PC-9 (cell line): ENCODE data around the gene TLK2. TPM values are rescaled to one million over a fixed set of nuclear protein-coding genes. Genes with fewer than 3 reads are reported as not detected.

ENCODE experiments used
- BruUV-seq: library from RNA; stranded (reverse); fragments of 400-500 nt; replicated peaks from 2 replicates; lab custom pipeline; 2021; lab: Mats Ljungman, UMichigan
- CTCF ChIA-PET: fragments of 300-600 bp; sonication (Branson Sonifier 250); formaldehyde crosslinking; loops from one replicate; lab custom pipeline; 2022; ENCODE audit warnings: antibody characterized with exemption; lab: Charles Lee
- POLR2A ChIA-PET: fragments of 300-600 bp; sonication (Branson Sonifier 250); formaldehyde crosslinking; loops from one replicate; lab custom pipeline; 2022; ENCODE audit warnings: antibody characterized with exemption; ENCODE audit not compliant: unreplicated experiment; lab: Charles Lee
- DNase-seq, 2 experiments: peaks; one replicate each; pipeline versions ENCODE4 v3.0.0 to v3.0.0-alpha.2; 2015 to 2022; ENCODE audit warnings: mixed read lengths in 1 of 2
- H2AFZ ChIP-seq: fragments of 200-600 bp; sonication (generic); 2 replicates; pipeline ENCODE4 v1.8.1; 2017; ENCODE audit warnings: antibody characterized with exemption
- H3F3A ChIP-seq: fragments of 200-600 bp; sonication (generic); 2 replicates; pipeline ENCODE4 v1.8.1; 2017; ENCODE audit warnings: antibody characterized with exemption, mild to moderate bottlenecking, low read depth; ENCODE audit not compliant: insufficient read depth
- H3K27ac ChIP-seq: fragments of 200-600 bp; sonication (generic); 2 replicates; pipeline ENCODE4 v1.6.1; 2016; ENCODE audit warnings: mixed run types
- H3K27me3 ChIP-seq: fragments of 200-600 bp; sonication (generic); 2 replicates; pipeline ENCODE4 v1.6.1; 2016; ENCODE audit warnings: low read depth, mixed run types; ENCODE audit not compliant: insufficient read depth
- H3K36me3 ChIP-seq: fragments of 200-600 bp; sonication (generic); 2 replicates; pipeline ENCODE4 v1.6.1; 2016; ENCODE audit warnings: low read depth, mixed run types
- H3K4me1 ChIP-seq: fragments of 200-600 bp; sonication (generic); replicated peaks from 2 replicates; pipeline ENCODE4 v1.6.1; 2016; ENCODE audit warnings: mixed run types; ENCODE audit not compliant: insufficient read depth
- H3K4me2 ChIP-seq: fragments of 200-600 bp; sonication (generic); 2 replicates; pipeline ENCODE4 v1.6.1; 2017; ENCODE audit warnings: mixed run types
- H3K4me3 ChIP-seq: fragments of 200-600 bp; sonication (generic); 2 replicates; pipeline ENCODE4 v1.6.1; 2016; ENCODE audit warnings: mixed run types
- H3K79me2 ChIP-seq: fragments of 200-600 bp; sonication (generic); 2 replicates; pipeline ENCODE4 v1.6.1; 2017; ENCODE audit warnings: low read depth, mixed run types
- H3K9me2 ChIP-seq: fragments of 200-600 bp; sonication (generic); 2 replicates; pipeline ENCODE4 v1.8.1; 2017; ENCODE audit warnings: mild to moderate bottlenecking; ENCODE audit not compliant: insufficient read depth
- H3K9me3 ChIP-seq: fragments of 200-600 bp; sonication (generic); 2 replicates; pipeline ENCODE4 v1.8.1; 2016; ENCODE audit warnings: low read depth; ENCODE audit not compliant: insufficient read depth
- H4K20me1 ChIP-seq: fragments of 200-600 bp; sonication (generic); 2 replicates; pipeline ENCODE4 v1.8.1; 2017; ENCODE audit not compliant: insufficient read depth
- CTCF ChIP-seq: fragments of 200-600 bp; sonication (generic); conservative IDR thresholded peaks from 2 replicates; pipeline ENCODE4 v1.6.1; 2017; ENCODE audit warnings: mixed run types, antibody characterized with exemption, mild to moderate bottlenecking, moderate library complexity
- EZH2 ChIP-seq: fragments of 200-600 bp; sonication (generic); IDR thresholded peaks from 2 replicates; pipeline ENCODE4 v1.8.0; 2017; ENCODE audit warnings: antibody characterized with exemption, low read depth
- intact Hi-C: fragments of 100-400 bp; cut with micrococcal nuclease; formaldehyde crosslinking; loops from one replicate; pipeline ENCODE4 v1.10.0; 2022; ENCODE audit not compliant: unreplicated experiment
- total RNA-seq: library from RNA; stranded (reverse); gene quantifications from 2 replicates; pipeline ENCODE4 v1.2.3, GENCODE V29; 2021

Gene TLK2
- total RNA-seq, 1 experiment from 2014 or later = 40.7 TPM

GRCh38 chr17:62576382-62576781 lies 97.8 kb downstream of the TLK2 start:
- no peaks in the 10 kb centered on the region for H3K9me2 ChIP-seq
- H3K4me1 ChIP-seq = no peaks in the 10 kb centered on the region
- intact Hi-C loops = no loop called here
- no peak for DNase-seq
- TF ChIP-seq CTCF (no peak), EZH2 (no peak)
- H3K27me3 ChIP-seq = no peaks in the 10 kb centered on the region
- H2AFZ ChIP-seq = no peak overlapping the region
- H3K27ac ChIP-seq = no peak overlapping the region
- CTCF ChIA-PET = no interaction called here
- H3K79me2 ChIP-seq = no peaks in the 10 kb centered on the region
- H3K36me3 ChIP-seq = peaks cover 25% of the 10 kb centered on the region; the same call in 1 of the 2 replicates
- no peak overlapping the region for H3K4me2 ChIP-seq
- H3F3A ChIP-seq = no peaks in the 10 kb centered on the region; the same call in 1 of the 2 replicates
- BruUV-seq = no TSS peak
- H3K4me3 ChIP-seq = no peak overlapping the region
- POLR2A ChIA-PET = no interaction called here
- H3K9me3 ChIP-seq = no peaks in the 10 kb centered on the region
- no peaks in the 10 kb centered on the region; the same call in 1 of the 2 replicates for H4K20me1 ChIP-seq

GRCh38 chr17:62578757-62579487 lies 100.3 kb downstream of the TLK2 start:
- Histone ChIP-seq H3K27ac (no peak overlapping the region), H3K4me3 (no peak overlapping the region), H3K27me3 (no peaks in the 10 kb centered on the region), H3K9me2 (no peaks in the 10 kb centered on the region), H3K9me3 (no peaks in the 10 kb centered on the region), H3K4me2 (no peak overlapping the region), H3K79me2 (no peaks in the 10 kb centered on the region), H2AFZ (no peak overlapping the region), H3K36me3 (peaks cover 30% of the 10 kb centered on the region; the same call in 1 of the 2 replicates), H4K20me1 (no peaks in the 10 kb centered on the region; the same call in 1 of the 2 replicates), H3F3A (no peaks in the 10 kb centered on the region), H3K4me1 (no peaks in the 10 kb centered on the region)
- POLR2A ChIA-PET = no interaction called here
- DNase-seq = no peak
- intact Hi-C loops = no loop called here
- no TSS peak for BruUV-seq
- TF ChIP-seq EZH2 (no peak), CTCF (no peak)
- CTCF ChIA-PET = no interaction called here

GRCh38 chr17:62580947-62581346 lies 102.3 kb downstream of the TLK2 start:
- no TSS peak for BruUV-seq

More at GRCh38 chr17:62580947-62581346, 102.3 kb downstream of the TLK2 start:
- no peak overlapping the region for H2AFZ ChIP-seq
- DNase-seq = no peak
- CTCF ChIA-PET = no interaction called here
- H3K4me2 ChIP-seq = no peak overlapping the region
- no peak for TF ChIP-seq CTCF
- TF ChIP-seq EZH2 = no peak
- no peak overlapping the region for H3K4me3 ChIP-seq
- POLR2A ChIA-PET = interaction anchor here (0.7 kb wide), 1 partner anchor 13 kb away, joined by 32 read pairs; no protein-coding TSS in a partner anchor
- no peaks in the 10 kb centered on the region for H3K9me2 ChIP-seq
- no peak overlapping the region for H3K27ac ChIP-seq
- H3F3A ChIP-seq = no peaks in the 10 kb centered on the region
- H4K20me1 ChIP-seq = no peaks in the 10 kb centered on the region; the same call in 1 of the 2 replicates
- no peaks in the 10 kb centered on the region for H3K27me3 ChIP-seq
- no peaks in the 10 kb centered on the region for H3K9me3 ChIP-seq
- intact Hi-C loops = no loop called here
- no peaks in the 10 kb centered on the region for H3K79me2 ChIP-seq
- no peaks in the 10 kb centered on the region for H3K4me1 ChIP-seq
- peaks cover 29% of the 10 kb centered on the region for H3K36me3 ChIP-seq
